ENCODE data around the gene FNDC3B.

Gene FNDC3B

DNA sequence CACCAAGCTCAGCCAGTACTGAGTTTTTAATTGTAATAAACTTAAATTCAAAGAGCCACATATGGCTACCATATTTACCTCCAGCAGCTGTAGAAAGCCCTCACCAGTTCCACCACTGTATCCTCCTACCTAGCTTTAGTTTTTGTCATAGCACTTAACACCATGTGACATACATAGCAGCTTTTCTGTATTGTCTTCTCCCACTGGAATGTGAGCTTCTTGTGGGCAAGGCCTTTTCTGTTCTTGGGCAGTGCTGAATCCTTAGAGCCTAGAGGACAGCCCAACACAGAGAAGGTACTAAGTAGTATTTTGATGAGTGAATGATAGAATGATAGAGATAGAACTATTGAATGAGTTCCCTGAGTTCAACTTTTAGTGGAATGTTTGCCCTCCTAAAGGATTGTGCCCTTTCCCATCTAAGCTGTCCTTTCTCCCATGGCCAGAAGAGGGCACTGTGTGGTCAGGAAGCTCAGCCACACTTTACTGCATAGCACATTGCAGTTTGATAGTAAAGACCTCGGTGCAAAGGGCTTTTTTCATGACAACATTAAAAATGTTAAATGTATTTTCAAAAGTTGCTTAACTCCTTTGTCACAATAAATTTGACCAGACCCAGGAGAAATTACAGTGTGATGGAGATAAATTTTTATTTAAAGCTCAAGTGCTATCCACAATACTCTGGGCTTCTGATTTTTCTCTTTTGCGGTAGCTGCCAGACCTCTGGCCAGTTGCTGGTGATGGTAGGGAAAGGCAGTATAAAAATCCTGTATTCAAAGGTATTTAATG, 293.1 kb downstream of the FNDC3B start:
- in situ Hi-C loops (cut with MboI; ENCODE audit: low pct_unique_long_range_greater_than_20kb, low sequenced_read_pairs, unreplicated experiment), result no loop called here
- peak; percentile 59 for DNase-seq (ENCODE audit: low spot score)
- TF ChIP-seq, protein P1, sequence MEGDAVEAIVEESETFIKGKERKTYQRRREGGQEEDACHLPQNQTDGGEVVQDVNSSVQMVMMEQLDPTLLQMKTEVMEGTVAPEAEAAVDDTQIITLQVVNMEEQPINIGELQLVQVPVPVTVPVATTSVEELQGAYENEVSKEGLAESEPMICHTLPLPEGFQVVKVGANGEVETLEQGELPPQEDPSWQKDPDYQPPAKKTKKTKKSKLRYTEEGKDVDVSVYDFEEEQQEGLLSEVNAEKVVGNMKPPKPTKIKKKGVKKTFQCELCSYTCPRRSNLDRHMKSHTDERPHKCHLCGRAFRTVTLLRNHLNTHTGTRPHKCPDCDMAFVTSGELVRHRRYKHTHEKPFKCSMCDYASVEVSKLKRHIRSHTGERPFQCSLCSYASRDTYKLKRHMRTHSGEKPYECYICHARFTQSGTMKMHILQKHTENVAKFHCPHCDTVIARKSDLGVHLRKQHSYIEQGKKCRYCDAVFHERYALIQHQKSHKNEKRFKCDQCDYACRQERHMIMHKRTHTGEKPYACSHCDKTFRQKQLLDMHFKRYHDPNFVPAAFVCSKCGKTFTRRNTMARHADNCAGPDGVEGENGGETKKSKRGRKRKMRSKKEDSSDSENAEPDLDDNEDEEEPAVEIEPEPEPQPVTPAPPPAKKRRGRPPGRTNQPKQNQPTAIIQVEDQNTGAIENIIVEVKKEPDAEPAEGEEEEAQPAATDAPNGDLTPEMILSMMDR (IDR thresholded peaks at IDR 0.05; ENCODE audit: extremely low read depth, insufficient read depth, missing control alignments), result peak; percentile 87

DNA sequence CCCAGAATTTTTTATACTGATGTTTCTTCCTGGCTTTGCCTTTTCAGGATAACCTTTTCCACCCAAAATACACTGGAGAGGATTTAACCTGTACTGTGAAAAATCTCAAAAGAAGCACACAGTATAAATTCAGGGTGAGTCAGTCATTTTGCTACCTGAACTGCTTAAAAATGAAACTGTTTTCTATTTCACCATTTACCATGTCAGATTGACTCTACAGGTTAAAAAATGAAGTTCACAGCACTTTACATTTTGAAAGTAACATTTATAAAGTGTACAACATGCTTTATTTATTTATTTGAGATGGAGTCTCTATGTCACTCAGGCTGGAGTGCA, 293.6 kb downstream of the FNDC3B start:
- no peak for DNase-seq (ENCODE audit: low spot score)
- in situ Hi-C loops (cut with MboI; ENCODE audit: low pct_unique_long_range_greater_than_20kb, low sequenced_read_pairs, unreplicated experiment), result no loop called here
- TF ChIP-seq, protein P1 (IDR thresholded peaks at IDR 0.05; ENCODE audit: extremely low read depth, insufficient read depth, missing control alignments), result no peak

DNA sequence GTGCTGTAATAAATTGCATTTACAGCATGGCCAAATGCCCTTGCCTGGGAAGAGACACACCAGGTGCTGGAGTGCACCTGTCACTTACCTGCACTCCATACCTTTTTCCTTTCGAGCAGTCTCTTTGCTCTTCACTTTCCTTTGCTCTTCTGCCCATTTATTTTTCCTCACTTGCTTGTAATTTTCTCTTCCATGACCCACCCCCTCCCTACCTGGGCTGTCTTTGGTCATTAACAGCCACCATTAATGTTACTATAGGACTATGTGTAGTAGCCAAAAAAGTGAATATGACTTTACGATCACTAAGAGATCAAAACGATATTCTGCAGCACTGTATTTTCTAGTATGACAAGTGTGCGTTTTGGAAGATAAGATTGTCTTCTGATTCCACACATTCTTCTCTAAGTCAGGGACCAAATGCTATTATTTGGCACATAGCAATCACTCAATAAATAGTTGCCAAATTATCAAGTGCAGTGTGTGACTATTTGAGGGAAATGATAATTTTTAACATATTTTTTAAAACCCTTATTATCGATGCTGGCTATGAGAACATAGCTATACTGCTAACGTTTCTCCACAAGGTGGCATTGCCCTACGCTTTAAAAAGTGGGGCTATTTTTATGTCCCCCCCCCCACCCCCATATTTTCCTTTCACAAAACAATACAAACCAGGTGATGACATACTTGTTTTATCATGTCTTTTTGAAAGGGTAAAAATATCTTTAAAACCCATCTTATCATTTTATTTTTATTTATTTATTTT, 294.5 kb downstream of the FNDC3B start:
- no peak for DNase-seq (ENCODE audit: low spot score)
- TF ChIP-seq, protein P1 (IDR thresholded peaks at IDR 0.05; ENCODE audit: extremely low read depth, insufficient read depth, missing control alignments), result no peak
- in situ Hi-C loops (cut with MboI; ENCODE audit: low pct_unique_long_range_greater_than_20kb, low sequenced_read_pairs, unreplicated experiment), result no loop called here

DNA sequence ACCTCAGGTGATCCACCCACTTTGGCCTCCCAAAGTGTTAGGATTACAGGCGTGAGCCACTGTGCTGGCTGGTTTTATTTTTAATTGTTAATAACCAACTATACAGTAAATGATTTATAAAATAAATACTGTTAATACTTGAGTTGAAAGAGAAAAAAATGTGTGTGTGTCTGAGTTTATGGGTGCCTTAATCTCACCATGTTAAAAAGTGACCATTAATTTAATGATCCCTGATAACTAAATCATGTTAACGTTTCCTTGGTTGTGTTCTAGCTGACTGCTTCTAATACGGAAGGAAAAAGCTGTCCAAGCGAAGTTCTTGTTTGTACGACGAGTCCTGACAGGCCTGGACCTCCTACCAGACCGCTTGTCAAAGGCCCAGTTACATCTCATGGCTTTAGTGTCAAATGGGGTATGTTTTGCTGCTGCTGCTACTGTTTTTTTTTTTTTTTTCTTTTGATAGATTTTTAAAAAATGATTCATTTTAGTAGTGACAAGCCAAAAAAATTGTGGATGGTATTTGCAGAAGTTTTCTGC, 295.4 kb downstream of the FNDC3B start:
- in situ Hi-C loops (cut with MboI; ENCODE audit: low pct_unique_long_range_greater_than_20kb, low sequenced_read_pairs, unreplicated experiment), result no loop called here
- DNase-seq (ENCODE audit: low spot score), result no peak
- TF ChIP-seq, protein P1 (IDR thresholded peaks at IDR 0.05; ENCODE audit: extremely low read depth, insufficient read depth, missing control alignments), result no peak

DNA sequence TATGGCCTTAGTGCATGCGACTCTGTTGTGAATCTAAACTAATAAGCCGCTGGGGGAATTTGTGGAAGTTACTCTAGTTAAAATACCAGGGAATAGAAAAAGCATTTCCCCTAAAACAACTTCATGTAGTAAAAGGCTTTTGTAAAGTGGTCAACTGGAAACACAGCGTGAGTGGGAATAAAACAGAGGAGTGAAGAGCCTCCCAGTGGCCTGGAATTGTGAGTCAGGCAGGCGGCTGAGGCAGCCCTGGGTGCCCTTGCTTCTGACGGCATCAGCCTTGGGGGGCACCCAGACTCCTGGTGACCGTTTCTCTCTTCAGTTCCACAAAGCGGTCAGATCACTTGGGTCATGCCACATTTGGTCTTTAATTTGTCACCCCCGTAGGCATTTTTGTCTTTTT, 300.5 kb downstream of the FNDC3B start:
- DNase-seq (ENCODE audit: low spot score), result no peak
- TF ChIP-seq, protein P1 (IDR thresholded peaks at IDR 0.05; ENCODE audit: extremely low read depth, insufficient read depth, missing control alignments), result no peak
- in situ Hi-C loops (cut with MboI; ENCODE audit: low pct_unique_long_range_greater_than_20kb, low sequenced_read_pairs, unreplicated experiment), result no loop called here

- DNase-seq (ENCODE audit: low spot score), result no peak
- TF ChIP-seq, protein P1 (IDR thresholded peaks at IDR 0.05; ENCODE audit: extremely low read depth, insufficient read depth, missing control alignments), result no peak
- in situ Hi-C loops (cut with MboI; ENCODE audit: low pct_unique_long_range_greater_than_20kb, low sequenced_read_pairs, unreplicated experiment), result no loop called here
These were observed 301.2 kb downstream of the FNDC3B start for GRCh38 chr3:172340583-172340982.

Measured in GM13977 (cell line).